GM10266 (cell line): ENCODE data around the gene PTPRN2.
"Not testable (repeated sequence)": the region's sequence is repeated elsewhere in the genome, so short reads cannot be mapped to it uniquely, and the experiment has no call there.

Experiments used
- DNase-seq: peaks from one replicate; pipeline ENCODE4 v3.0.0; 2012; ENCODE audit errors: extremely low spot score
- CTCF ChIP-seq: IDR thresholded peaks from 2 replicates; pipeline ENCODE4 v1.5.1; 2012; ENCODE audit warnings: mild to moderate bottlenecking, low read depth; ENCODE audit not compliant: control insufficient read depth, insufficient read depth; ENCODE audit errors: missing control alignments

Gene PTPRN2

GRCh38 chr7:158309868-158310763 is 277.5 kb downstream of the PTPRN2 start:
- DNase-seq, result no peak
- no peak for TF ChIP-seq CTCF

- TF ChIP-seq CTCF, result no peak
These were observed 279.6 kb downstream of the PTPRN2 start for GRCh38 chr7:158308001-158308400.

GRCh38 chr7:158304072-158304471 is 283.6 kb downstream of the PTPRN2 start:
- DNase-seq, result not testable (repeated sequence)

More at GRCh38 chr7:158308001-158308400, 279.6 kb downstream of the PTPRN2 start:
- DNase-seq, result no peak

- no peak for DNase-seq
- TF ChIP-seq CTCF, result no peak
These were observed 284.5 kb downstream of the PTPRN2 start for GRCh38 chr7:158303121-158303520.

GRCh38 chr7:158302274-158303070 is 285.2 kb downstream of the PTPRN2 start:
- TF ChIP-seq CTCF, result no peak
- DNase-seq, result no peak

- TF ChIP-seq CTCF, result no peak
- no peak for DNase-seq
These were observed 286.4 kb downstream of the PTPRN2 start for GRCh38 chr7:158301207-158301606.

GRCh38 chr7:158300427-158300826 is 287.2 kb downstream of the PTPRN2 start:
- no peak for TF ChIP-seq CTCF

More at GRCh38 chr7:158300427-158300826, 287.2 kb downstream of the PTPRN2 start:
- no peak for DNase-seq
